Measurements from ENCODE around the gene ABTB1. TPM values are rescaled to one million over a fixed set of nuclear protein-coding genes. Genes with fewer than 3 reads are reported as not detected.

ABTB1 gene
- total RNA-seq, 2 experiments from 2014 or later, result 4.4 to 14.5 TPM

Other genes starting within 250 kb of the ABTB1 start
- gene TPRA1, start 82.2 kb upstream of the ABTB1 start, total RNA-seq (2014; rRNA removed; shearing (Covaris generic)), result 25.6 and 32.3 TPM in 2 replicates
- gene TPRA1, start 82.2 kb upstream of the ABTB1 start, total RNA-seq (2022), result 44.6 and 51.4 TPM in 2 replicates
- gene MCM2, start 74.5 kb upstream of the ABTB1 start, total RNA-seq (2014; rRNA removed; shearing (Covaris generic)), result 207 and 237 TPM in 2 replicates
- gene MCM2, start 74.5 kb upstream of the ABTB1 start, total RNA-seq (2022), result 218 and 234 TPM in 2 replicates
- gene PODXL2, start 43.8 kb upstream of the ABTB1 start, total RNA-seq (2014; rRNA removed; shearing (Covaris generic)), result 29.4 and 37.7 TPM in 2 replicates
- gene PODXL2, start 43.8 kb upstream of the ABTB1 start, total RNA-seq (2022), result 15.2 and 16.1 TPM in 2 replicates
- gene MGLL, start 149.6 kb downstream of the ABTB1 start, total RNA-seq (2014; rRNA removed; shearing (Covaris generic)), result 19.2 and 20.1 TPM in 2 replicates
- gene MGLL, start 149.6 kb downstream of the ABTB1 start, total RNA-seq (2022), result 17.0 and 21.6 TPM in 2 replicates
- gene KBTBD12, start 242.3 kb downstream of the ABTB1 start, total RNA-seq (2014; rRNA removed; shearing (Covaris generic)), result not detected in 2 replicates
- not detected in 2 replicates for gene KBTBD12, start 242.3 kb downstream of the ABTB1 start, total RNA-seq (2022)

All from OCI-LY7 (cell line).